HG03139 (cell line): ENCODE data around the gene RANBP3.

Experiments used
- ATAC-seq: cut with Tn5 transposase; IDR thresholded peaks from one replicate; pipeline ENCODE4 v1.9.1; 2021; ENCODE audit not compliant: unreplicated experiment

RANBP3 gene

GRCh38 chr19:5904352-5905113 is 73.4 kb downstream of the RANBP3 start, which contains the start of gene VMAC:
Gene VMAC, plus strand, starts transcription at chr19:5904872. Its CDS starts 19 bp downstream, at chr19:5904891.
- ATAC-seq: peak; percentile 72

- peak; percentile 22 for ATAC-seq
These were observed 74.2 kb downstream of the RANBP3 start, which contains the start of gene NDUFA11 for GRCh38 chr19:5903624-5904351. Gene NDUFA11, minus strand, starts transcription at chr19:5903790. Its CDS starts 82 bp downstream, at chr19:5903708.

DNA sequence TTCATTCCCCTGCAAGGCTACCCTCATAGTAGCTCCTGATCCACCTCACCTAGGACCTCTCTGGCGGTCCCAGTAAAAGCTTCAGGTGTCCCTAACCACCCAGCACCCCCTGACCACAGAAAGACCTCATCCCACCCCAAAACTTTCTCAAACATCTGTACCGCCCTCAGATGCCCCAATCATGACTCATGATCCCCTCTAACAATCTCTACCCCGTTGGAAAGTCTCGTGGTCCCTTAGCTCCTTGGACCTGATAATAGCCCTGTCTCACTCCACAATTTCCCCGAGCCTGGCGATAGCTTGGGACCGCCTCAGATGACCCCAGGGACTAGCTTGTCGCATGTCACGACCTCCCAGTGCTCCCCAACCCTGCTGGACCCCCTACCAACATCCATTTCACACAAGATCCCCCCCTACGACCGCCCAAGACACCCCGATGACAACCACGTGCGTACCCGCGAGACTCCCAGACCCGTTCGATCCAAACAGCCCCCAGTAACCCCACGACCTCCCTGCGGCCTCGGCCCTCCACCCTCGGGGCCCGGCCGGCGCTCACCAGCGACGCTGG is 74.8 kb downstream of the RANBP3 start:
- ATAC-seq: no peak

DNA sequence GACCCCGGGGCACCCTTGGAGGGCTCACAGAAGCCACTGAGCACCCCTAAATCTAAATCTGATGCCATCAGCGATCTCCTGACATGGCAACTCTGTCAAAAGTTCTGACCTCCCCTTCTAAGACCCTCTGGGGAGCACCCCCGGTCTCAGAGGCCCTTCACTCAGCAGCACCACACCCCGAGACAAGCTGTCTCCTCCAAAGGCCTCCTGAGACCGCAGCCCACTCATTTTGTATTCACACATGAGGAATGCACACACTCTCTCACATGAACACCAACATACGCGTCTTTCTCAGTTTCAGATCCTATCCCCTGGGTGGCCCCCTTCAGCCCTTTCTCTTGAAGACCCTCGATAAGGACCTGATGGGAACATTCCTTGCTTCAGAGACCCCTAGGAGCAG is 77.0 kb downstream of the RANBP3 start:
- no peak for ATAC-seq

DNA sequence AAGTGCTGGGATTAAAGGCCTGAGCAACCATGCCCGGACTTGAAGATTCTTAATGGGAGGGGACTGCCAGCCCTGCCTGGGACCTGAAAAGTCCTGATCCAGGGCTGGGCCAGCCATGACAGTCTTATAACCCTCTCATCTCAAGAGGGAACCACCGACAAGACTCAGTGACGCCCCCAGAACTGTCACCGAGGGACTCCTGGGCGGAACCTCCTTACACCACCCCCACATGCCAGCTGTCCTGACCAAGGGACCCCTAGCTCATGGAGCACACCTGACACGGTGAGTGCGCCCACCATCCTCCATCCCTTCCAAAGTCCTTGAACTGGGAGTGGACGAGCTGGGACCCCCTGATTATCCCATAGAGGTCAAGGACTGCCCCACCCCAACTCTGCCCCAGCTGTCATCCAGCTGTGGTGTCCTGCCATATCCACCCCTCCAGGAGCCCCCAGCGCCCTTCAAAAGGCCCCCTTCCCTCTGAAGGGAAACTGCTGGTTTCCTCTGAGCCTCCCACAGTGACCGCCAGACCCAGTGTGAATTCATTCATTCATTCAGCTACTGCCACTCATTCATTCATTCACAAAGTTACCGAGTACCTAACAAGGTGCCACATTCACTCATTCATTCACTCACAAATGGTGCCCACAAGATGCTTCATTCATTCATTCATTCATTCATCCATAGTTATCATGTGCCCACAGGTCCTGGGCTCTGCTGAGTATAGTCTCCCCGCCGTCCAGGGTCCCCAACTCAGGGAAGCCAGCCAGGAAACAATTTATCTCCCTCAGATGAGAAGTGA is 78.0 kb downstream of the RANBP3 start:
- no peak for ATAC-seq

- ATAC-seq: no peak
These were observed 80.6 kb downstream of the RANBP3 start for GRCh38 chr19:5897189-5897969.

- no peak for ATAC-seq
These were observed 81.4 kb downstream of the RANBP3 start for GRCh38 chr19:5896365-5897076.

GRCh38 chr19:5895890-5896289 is 82.0 kb downstream of the RANBP3 start:
- ATAC-seq: no peak

DNA sequence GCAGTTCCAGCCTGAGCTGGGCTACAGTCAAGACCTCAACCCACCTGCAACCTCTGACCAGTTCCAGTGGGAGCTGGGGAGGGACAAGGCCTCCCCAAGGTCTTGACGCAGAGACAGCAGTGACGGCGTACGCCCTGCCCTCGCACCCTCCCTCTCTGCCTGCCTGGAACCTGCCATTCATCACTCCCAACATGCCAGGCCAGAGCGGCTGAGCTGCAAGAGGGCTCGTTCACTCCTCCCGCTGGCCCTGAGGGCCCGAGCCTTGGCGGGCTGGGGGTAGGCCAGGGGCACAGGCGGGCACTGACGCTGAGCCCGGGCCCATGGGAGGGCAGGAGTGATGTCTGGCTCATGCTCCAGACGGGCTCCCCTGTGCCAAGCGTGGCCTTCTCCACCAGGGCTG is 82.5 kb downstream of the RANBP3 start:
- ATAC-seq: no peak

GRCh38 chr19:5894704-5895349 is 83.1 kb downstream of the RANBP3 start:
- no peak for ATAC-seq

DNA sequence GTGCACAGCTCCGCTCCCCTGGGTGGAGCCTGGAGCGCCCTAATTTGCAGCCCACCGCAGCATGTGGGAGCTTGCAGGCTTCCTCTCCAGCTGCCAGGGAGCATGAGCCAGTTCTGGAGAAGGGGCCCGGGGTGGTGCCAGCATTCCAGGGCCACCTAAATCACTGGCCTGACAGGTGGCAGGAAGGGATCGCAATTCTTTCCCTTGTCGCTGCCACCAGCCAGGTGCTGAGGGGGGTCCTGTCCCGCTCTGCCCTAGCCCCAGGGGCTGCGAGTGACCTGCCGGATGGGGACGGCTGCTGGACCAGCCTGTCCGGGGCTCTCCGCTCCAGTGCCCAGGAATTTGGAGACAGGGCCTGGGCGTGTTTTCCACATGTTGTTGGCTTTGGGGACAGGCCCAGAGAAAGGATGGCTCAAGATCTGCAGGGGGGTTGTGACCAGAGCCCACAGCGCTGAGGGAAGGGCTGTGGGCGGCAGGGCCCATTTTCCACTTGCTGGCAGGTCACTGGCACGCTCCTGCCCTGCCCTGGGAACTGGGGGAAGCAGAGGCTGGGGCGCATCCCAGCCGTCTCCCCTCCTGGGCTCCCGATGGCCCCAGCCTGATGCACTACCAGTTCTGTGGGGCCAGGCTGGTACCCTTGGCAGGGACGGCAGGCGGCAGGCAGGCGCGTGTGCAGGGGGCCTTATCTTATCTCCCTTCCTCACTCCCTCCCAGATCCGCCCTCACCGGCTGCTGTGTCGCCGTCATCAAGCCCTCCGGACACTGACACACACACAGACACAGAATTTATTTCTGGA is 83.8 kb downstream of the RANBP3 start:
- ATAC-seq: no peak

DNA sequence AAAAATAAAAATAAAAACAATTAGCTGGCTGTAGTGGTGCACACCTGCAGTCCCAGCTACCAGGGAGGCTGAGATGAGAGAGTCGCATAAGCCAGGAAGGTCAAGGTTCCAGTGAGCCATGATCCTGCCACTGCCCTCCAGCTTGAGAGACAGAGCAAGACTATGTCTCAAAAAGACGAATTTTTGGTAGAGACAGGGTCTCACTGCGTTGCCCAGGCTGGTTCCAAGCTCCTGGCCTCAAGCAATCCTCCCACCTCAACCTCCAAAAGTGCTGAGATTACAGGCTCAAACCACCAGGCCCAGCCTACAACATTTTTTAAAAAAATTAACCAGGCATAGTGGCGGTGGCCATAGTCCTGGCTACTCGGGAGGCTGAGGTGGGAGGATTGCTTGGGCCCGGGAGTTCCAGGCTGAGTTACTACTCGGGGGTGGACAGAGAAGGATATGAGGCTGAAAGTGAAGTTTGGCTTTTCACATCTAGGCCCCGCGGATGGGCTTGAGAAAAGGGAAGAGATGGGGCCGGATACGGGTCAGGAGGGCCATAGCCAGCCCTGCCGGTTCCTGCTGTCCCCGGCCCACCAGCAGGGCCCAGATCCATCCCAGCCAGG is 84.5 kb downstream of the RANBP3 start:
- no peak for ATAC-seq

DNA sequence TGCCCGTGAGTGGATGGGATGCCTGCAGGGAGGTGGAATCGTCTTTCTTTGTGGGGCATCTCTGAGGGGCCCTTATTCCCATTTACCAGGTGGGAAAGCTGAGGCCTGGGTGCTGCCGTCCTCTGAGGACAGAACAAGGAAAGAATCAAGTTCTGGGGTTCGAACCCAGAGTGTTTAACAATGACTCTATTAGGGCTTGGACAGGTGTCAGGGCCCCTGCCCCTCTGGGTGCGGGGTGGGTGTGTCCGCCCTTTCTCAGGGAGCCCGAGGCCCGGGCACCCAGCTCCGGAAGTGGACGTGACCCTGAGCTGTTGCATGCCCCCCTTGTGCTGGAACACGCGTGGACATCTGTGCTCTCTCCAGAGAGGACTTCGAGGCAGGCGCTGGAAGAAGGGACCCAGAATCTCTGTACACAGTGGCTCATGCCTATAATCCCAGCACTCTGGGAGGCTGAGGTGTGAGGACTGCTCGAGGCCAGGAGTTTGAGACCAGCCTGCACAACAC is 85.1 kb downstream of the RANBP3 start:
- ATAC-seq: no peak

- no peak for ATAC-seq
These were observed 85.8 kb downstream of the RANBP3 start for GRCh38 chr19:5891938-5892771.

DNA sequence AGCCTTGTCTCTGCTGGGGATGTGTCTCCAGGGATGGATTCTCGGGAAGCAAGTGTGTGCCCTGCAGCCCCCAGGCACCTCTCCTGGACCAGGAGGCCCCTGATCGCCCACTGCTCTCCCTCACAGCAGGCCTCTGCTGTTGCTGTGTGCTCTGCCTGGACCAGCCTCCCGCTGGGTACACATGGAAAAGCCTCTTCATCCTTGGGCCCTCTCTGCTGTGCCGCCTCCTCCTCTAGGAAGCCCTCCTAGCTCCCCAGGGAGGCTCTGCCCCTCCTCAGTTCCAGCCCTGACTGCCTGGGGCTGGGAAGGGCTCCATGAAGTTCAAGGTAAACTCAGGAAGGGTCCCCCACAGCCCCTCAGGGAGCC is 86.4 kb downstream of the RANBP3 start:
- ATAC-seq: no peak

DNA sequence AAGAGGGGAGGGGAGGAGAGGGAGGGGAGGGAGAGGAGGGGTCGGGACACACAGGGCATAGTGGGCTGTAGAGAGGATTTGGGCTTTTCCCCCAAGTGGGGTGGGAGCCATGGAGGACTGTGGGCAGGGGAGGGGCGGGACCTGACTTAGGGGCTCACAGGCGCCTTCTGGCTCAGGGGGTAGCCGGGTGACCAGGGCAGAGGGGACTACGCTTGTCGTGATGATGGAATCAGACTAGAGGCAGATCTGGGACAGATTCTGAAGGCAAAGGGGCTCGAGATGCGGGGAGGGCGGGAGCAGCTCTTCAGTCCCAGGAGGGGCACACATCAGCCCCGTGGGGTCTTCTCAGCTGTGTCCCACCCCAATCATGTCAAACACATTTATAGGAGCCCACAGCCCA is 87.8 kb downstream of the RANBP3 start:
- no peak for ATAC-seq
